GM12892 (cell line): ENCODE data around the gene NYAP1. TPM values are rescaled to one million over a fixed set of nuclear protein-coding genes. Genes with fewer than 3 reads are reported as not detected.
"Not testable (repeated sequence)": the region's sequence is repeated elsewhere in the genome, so short reads cannot be mapped to it uniquely, and the experiment has no call there.

Experiments used
- DNase-seq: peaks from one replicate; pipeline ENCODE4 v3.0.0; 2011; ENCODE audit not compliant: insufficient read length
- FAIRE-seq: peaks from 2 replicates; lab custom pipeline; 2011; peaks lifted over from hg19 to GRCh38; lab: Jason Lieb, UNC
- POLR2A ChIP-seq: IDR thresholded peaks from 2 replicates; pipeline ENCODE4 v1.6.1; 2011; ENCODE audit warnings: low read depth, low read length, control low read depth
- POLR2AphosphoS5 ChIP-seq: IDR thresholded peaks from 2 replicates; pipeline ENCODE4 v1.6.1; 2011; ENCODE audit warnings: low read depth, low read length, control low read depth
- TAF1 ChIP-seq: IDR thresholded peaks from 2 replicates; pipeline ENCODE4 v1.6.1; 2011; ENCODE audit warnings: low read depth, mild to moderate bottlenecking, control low read depth, low read length, borderline replicate concordance
- polyA plus RNA-seq: library from polyadenylated mRNA; unstranded; fragments of >200 nt; gene quantifications from one replicate; pipeline ENCODE4 v1.2.1, GENCODE V29; 2012; ENCODE audit warnings: missing spikeins, inconsistent platforms; ENCODE audit not compliant: missing spikeins

The NYAP1 gene
- 0.08 TPM for polyA plus RNA-seq

GRCh38 chr7:100483722-100484672 lies at the start of gene NYAP1:
NYAP1 (plus strand) TSS chr7:100483927; CDS start chr7:100485312, 1,385 bp downstream.
- FAIRE-seq (no peak), DNase-seq (no peak)
- no peak for TF ChIP-seq POLR2AphosphoS5

- no peak for DNase-seq
- TF ChIP-seq POLR2A (no peak), TAF1 (no peak), POLR2AphosphoS5 (no peak)
- FAIRE-seq = no peak
These were observed 49.2 kb upstream of the NYAP1 start for GRCh38 chr7:100434297-100435144.

GRCh38 chr7:100435401-100436304 lies 48.1 kb upstream of the NYAP1 start:
- peak; percentile 54 for FAIRE-seq
- DNase-seq = peak; percentile 53
- TF ChIP-seq TAF1 (no peak), POLR2AphosphoS5 (peak; percentile 17; the same call in 1 of the 2 replicates), POLR2A (peak; percentile 46; the same call in 1 of the 2 replicates)

DNA sequence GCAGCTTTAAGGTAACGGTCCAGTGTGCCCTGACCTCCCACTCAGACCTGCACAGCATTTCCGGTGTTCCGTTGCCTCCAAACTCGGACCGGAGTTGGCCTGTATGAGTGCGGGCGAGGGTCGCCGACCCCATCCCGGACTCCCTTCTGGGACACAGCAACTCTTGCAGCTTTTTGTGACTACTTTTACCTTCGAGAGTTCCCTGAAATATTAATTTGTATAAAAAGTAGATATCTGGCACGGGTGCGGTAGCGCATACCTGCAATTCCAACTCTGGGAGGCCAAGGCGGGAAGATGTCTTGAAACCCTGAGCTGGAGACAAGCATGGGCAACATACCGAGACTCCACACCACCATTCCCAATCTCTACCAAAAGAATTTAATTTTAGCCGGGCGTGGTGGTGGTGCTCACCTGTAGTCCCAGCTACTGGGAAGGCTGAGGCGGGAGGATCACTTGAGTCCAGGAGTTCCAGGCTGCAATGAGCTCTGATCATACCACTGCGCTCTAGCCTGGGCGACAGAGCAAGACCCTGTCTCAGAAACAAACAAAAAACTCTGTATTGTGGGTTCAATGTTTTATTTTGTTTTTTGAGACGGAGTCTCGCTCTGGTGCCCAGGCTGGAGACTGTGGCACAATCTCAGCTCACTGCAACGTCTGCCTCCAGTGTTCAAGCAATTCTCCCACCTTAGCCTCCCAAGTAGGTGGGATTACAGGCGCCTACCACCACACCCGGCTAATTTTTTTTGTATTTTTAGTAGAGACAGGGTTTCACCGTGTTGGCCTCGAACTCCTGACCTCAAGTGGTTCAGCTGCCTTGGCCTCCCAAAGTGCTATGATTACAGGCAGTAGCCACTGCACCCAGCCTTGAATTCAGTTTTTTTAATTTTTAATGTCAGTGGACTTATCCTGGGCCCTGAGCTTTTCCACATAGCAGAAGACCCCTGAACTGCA lies 46.3 kb upstream of the NYAP1 start:
- no peak for FAIRE-seq
- TF ChIP-seq POLR2A (no peak), TAF1 (no peak), POLR2AphosphoS5 (no peak)

DNA sequence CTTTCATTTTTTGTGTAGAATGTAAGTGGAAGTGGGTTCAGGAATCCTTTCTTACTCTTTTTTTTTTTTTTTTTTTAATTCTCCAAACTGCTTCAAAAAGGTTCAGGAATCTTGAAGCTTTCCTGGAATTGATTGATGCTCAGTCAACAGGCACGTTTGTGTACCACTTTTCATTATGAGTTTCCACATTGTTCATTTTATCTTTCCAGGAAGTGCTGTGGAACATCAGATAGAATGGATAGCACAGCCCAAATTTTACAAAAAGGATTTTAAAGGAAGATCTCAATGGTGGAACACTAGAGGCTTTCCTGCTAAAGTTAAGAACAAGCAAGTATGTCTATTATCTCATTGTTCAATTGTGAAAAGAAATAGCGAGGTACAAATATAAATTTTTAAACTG lies 45.6 kb upstream of the NYAP1 start:
- DNase-seq (no peak), FAIRE-seq (no peak)
- TF ChIP-seq TAF1 (no peak), POLR2A (no peak), POLR2AphosphoS5 (no peak)

More for the DNA sequence above, 46.3 kb upstream of the NYAP1 start:
- DNase-seq = no peak

- not testable (repeated sequence) for FAIRE-seq, DNase-seq
These were observed 45.0 kb upstream of the NYAP1 start for GRCh38 chr7:100438731-100439130.

GRCh38 chr7:100439244-100439643 lies 44.5 kb upstream of the NYAP1 start:
- DNase-seq, FAIRE-seq: not testable (repeated sequence)

DNA sequence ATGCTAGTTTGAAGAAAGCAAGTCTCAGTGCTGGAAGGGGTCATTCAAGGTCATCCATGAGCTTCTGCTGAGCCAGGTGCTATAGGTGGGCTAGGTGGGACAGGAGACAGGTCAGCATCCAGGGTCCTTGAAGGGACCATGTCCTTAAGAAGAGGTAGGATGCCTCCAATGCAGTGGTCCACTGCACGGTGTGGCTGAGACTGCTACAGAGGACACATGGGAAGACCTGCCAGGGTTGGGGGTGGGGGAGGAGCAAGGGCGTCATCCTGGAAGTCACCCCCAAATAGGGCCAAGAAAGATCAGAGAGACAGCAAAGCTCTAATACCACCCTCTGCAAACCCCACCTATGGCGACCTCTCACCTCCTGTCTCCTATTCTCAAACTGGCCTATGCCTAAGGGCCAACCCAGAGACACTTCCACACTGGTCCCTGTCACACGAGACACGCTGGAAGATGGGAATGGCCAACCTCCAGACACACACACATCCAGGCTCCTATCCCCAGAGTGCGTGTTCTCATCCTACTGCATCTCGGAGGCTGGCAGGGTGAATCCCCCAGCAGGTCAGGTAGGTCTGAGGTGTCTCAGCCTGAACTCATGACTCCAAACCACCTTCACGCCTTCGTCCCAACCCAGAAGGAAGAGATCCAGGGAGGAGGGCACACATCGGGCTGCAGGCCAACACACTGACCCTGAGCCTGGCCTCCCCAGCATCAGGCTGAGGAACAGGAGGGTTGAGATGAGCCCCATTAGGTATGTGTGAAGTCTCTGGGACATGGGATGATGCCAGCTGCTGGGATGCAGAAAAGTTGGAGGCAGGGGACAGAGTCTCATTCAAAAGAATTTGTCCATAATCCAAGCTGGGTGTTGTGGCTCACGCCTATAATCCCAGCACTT lies 41.8 kb upstream of the NYAP1 start:
- DNase-seq (no peak), FAIRE-seq (no peak)
- no peak for TF ChIP-seq POLR2AphosphoS5
- no peak for TF ChIP-seq TAF1
- TF ChIP-seq POLR2A = no peak

- FAIRE-seq = no peak
- no peak for DNase-seq
- TF ChIP-seq TAF1 = no peak
- no peak for TF ChIP-seq POLR2AphosphoS5
- no peak for TF ChIP-seq POLR2A
These were observed 40.5 kb upstream of the NYAP1 start for GRCh38 chr7:100443096-100443840.
